GM12865 (cell line): ENCODE measurements around the gene AARSD1.
"Not testable (repeated sequence)": the region's sequence is repeated elsewhere in the genome, so short reads cannot be mapped to it uniquely, and the experiment has no call there.

Source experiments
- DNase-seq: peaks from one replicate; pipeline ENCODE4 v3.0.0; 2010; ENCODE audit warnings: low read depth
- H3K4me3 ChIP-seq: 2 replicates; pipeline ENCODE4 v1.5.1; 2011; ENCODE audit warnings: mild to moderate bottlenecking, low read depth, low read length, control low read depth
- CTCF ChIP-seq: IDR thresholded peaks from 2 replicates; pipeline ENCODE4 v1.5.1; 2011; ENCODE audit warnings: low read length, control low read depth, low read depth, inconsistent platforms; ENCODE audit not compliant: insufficient read depth; ENCODE audit errors: missing control alignments

Gene AARSD1

DNA sequence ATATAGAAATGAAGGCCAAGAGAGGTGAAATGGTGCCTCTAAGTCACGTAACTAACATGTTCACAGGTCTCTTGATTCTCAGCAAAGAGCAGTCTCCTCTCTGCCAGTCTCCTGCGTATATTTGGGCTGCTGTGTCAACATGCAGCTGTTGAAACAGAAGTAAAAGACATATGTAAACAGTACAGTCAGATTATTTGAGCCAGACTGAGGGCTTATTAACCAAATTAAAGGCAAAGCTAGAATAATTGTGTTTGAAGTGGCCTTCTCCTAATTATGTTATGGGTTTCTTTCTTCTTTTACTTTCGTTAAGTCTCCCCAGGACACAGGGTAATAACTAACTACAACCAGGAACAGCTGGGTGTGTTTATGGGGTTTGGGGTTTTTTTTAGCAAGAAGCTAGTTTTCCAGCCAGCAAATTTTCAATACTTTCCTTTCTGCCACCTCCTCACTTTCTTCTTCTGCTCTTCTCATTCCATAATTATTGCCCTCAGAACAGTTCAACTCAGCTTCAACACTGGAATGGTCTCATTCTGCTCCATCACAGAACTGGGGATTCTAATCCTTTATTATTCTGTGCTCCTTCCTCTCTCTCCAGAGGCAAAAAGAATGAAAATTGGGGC lies 45.2 kb downstream of the AARSD1 start:
- no peak for DNase-seq
- TF ChIP-seq CTCF = no peak
- H3K4me3 ChIP-seq = no peak overlapping the region

- DNase-seq = no peak
- no peak overlapping the region for H3K4me3 ChIP-seq
- TF ChIP-seq CTCF = no peak
Measured at GRCh38 chr17:42917236-42917603, 47.0 kb downstream of the AARSD1 start.

DNA sequence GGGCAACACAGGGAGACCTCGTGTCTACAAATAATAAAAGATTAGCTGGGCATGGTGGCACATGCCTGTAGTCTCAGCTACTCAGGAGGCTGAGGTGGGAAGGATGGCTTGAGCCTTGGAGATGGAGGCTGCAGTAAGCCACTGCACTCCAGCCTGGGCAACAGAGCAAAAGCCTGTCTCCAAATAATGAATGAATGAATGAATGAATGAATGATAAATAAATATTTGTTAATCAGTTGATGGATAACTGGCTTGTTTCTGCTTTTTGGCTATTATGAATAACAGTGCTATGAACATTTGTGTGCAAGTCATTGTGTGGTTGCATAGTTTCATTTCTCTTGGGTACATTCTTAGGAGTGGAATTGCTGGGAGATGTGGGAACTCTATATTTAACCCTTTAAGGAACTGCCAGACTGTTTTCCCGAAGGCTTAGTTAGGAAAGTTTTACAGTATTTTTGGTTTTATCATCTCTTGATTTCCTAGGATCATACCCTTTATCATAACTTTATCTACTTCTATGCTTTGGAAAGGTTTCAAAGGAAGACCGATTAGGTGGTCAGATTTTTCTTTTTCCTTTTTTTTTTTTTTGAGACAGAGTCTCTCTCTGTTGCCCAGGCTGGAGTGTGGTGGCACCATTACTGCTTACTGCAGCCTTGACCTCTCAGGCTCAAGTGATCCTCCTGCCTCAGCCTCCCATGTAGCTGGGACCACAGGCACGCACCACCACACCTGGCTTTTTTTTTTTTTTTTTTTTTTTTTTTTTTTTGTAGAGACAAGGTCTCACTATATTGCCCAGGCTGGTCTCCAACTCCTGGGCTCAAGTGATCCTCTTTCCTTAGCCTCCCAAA lies 47.6 kb downstream of the AARSD1 start:
- not testable (repeated sequence) for H3K4me3 ChIP-seq, DNase-seq

- not testable (repeated sequence) for H3K4me3 ChIP-seq, DNase-seq
Measured at GRCh38 chr17:42915288-42915687, 49.0 kb downstream of the AARSD1 start.

DNA sequence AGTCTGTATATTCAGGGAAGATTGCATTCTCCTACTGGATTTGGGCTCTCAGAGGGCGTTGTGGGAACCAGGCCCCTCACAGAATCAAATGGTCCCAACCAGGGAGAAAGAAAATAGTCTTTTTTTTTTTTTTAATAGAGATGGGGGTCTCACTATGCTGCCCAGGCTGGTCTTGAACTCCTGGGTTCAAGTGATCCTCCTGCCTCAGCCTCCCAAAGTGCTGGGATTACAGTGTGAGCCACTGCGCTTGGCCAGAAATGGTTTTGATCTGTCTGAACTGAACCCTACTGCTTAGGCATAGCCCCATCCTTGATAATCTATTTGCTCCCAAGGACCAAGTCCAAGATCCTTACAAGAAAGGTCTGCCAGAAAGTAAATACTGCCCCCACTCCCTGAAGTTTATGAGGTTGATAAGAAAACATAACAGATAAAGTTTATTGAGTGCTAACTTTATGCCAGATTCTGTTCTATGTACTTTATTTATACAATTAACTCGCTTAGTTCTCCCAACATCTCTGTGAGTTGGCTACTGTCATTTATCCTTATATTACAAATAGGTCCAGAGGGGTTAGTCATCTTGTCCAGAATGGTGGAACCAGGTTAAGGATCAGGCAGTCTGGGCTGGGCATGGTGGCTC lies 50.2 kb downstream of the AARSD1 start:
- DNase-seq = no peak
- no peak for TF ChIP-seq CTCF
- H3K4me3 ChIP-seq = no peak overlapping the region

DNA sequence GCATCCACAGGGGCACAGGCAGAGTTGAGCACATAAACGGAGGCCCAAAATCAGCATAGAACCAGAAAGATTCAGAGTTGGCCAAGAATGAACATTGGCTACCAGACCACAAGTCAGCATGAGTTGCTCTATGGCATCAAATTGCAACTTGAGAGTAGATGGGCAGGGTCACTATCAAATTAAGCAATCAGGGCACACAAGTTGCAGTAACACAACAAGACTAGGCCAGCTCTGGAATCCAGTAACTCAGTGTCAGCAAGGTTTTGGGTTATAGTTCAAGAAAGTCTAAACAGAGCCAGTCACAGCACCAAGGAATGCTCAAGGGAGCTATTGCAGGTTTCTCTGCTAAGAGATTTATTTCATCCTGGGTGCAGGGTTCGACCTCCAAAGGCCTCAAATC lies 50.7 kb downstream of the AARSD1 start:
- DNase-seq = no peak
- TF ChIP-seq CTCF = no peak
- H3K4me3 ChIP-seq = no peak overlapping the region

GRCh38 chr17:42908872-42909700 lies 55.2 kb downstream of the AARSD1 start:
- H3K4me3 ChIP-seq = no peak overlapping the region
- TF ChIP-seq CTCF = no peak
- DNase-seq = no peak
